HG03060 (cell line): ENCODE results near the gene RPS6KA3.

Experiments
- ATAC-seq: cut with Tn5 transposase; IDR thresholded peaks from one replicate; pipeline ENCODE4 v1.9.1; 2021; ENCODE audit warnings: low read depth, moderate number of reproducible peaks; ENCODE audit not compliant: unreplicated experiment

RPS6KA3 gene

GRCh38 chrX:20266810-20267606, at the start of gene RPS6KA3:
Gene RPS6KA3 (minus strand): TSS chrX:20266909. CDS start chrX:20266632, 277 bp downstream.
- peak; percentile 51 for ATAC-seq

- no peak for ATAC-seq
Observed at GRCh38 chrX:20315140-20315539, 48.4 kb upstream of the RPS6KA3 start.

GRCh38 chrX:20313899-20314298, 47.2 kb upstream of the RPS6KA3 start:
- no peak for ATAC-seq

GRCh38 chrX:20312018-20312417, 45.3 kb upstream of the RPS6KA3 start:
- ATAC-seq = no peak

DNA sequence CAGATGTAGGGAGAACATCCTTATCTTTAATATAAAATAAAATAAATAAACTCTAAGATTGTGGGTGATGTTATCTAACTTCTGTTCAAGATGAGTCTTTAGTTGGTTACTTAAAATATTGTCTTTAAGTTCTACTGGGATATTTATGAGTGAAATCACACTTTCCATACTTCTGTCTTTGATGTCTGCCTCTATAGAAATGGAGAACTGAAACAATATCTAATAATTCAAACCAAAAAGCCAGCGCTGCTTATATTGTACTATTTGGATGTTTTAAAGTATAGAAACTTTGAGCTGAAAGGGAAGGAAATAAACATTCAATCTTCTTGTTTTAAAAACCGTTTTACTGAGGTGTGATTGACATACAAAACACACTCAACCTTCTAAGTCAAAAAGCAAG, 44.8 kb upstream of the RPS6KA3 start:
- no peak for ATAC-seq

- ATAC-seq = no peak
Observed at GRCh38 chrX:20309806-20310205, 43.1 kb upstream of the RPS6KA3 start.

DNA sequence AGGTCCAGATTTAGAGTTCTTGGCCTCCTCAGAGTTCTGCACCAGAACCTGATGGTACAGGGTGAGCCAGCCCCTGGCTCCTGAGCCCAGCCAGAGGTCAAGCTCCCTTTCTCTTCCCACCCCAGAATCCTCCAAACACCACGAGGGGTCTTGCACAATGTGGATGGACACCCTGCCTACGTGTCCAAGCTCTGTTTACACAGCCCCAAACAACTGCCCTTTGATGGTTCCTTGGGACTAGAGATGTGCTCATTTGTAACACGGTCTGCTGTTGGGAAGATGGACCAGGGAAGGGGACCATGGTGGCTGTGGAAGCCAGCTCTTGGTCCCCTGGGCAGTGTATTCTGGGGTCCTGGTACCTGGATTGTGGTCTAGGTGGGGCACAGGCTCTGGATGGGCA, 40.0 kb upstream of the RPS6KA3 start:
- ATAC-seq = no peak

DNA sequence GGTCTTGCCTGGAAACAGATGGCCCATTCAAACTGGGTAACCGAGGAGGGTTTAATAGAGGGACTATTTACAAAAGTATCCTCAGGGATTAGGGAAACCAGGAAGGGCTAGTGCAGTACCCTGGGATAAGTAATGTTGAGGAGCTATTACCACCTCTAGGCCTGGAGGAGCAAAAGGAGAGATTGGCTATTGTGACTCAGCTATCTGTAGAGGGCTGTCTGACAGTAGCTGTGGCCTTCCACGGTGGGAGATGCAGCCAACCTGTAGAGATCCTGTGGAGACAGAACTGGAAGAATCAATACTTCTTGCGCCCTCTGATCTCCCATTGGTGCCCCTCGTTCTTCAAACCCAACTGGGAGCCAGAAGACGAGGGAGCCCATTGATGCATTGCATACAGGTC, 34.1 kb upstream of the RPS6KA3 start:
- no peak for ATAC-seq

GRCh38 chrX:20294957-20295356, 28.2 kb upstream of the RPS6KA3 start:
- ATAC-seq = no peak

- ATAC-seq = no peak
Observed at GRCh38 chrX:20294284-20294683, 27.6 kb upstream of the RPS6KA3 start.

- no peak for ATAC-seq
Observed at GRCh38 chrX:20285511-20285910, 18.8 kb upstream of the RPS6KA3 start.

GRCh38 chrX:20284992-20285391, 18.3 kb upstream of the RPS6KA3 start:
- ATAC-seq = no peak

DNA sequence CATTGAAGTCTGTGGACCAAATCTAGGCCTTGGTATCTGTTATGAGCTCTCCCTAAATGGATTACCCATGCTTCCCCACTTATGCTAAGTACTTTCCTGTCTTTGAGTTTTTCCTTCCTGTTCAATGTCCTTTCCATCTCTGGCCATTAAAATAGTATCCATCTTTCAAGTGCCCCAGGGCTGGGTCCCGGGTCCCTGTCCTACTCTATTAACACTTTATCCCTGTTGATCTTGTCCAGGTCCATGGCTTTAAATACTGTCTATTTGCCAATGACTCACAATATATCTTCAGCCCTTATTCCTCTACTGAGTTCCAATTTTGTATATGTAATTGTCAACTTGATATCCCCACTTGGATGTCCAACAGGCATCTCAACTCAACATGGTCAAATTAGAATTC, 17.7 kb upstream of the RPS6KA3 start:
- ATAC-seq = no peak

GRCh38 chrX:20280938-20281337, 14.2 kb upstream of the RPS6KA3 start:
- ATAC-seq = no peak

DNA sequence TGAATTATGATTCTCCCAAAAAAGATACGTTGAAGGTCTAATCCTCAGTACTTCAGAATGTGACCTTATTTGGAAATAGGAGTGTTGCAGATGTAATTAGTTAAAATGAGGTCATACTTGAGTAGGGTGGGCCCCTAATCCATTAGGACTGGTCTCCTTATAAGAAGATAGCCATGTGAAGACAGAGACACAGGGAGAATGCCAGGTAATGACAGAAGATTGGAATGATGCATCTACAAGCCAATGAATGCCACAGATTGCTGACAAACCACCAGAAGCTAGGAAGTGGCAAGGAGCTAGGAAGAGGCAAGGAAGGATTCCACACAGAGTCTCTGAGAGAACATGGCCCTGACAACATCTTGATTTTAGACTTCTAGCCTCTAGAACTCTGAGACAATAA, 7.4 kb upstream of the RPS6KA3 start:
- no peak for ATAC-seq

- ATAC-seq = no peak
Observed at GRCh38 chrX:20271730-20272129, 5.0 kb upstream of the RPS6KA3 start.

DNA sequence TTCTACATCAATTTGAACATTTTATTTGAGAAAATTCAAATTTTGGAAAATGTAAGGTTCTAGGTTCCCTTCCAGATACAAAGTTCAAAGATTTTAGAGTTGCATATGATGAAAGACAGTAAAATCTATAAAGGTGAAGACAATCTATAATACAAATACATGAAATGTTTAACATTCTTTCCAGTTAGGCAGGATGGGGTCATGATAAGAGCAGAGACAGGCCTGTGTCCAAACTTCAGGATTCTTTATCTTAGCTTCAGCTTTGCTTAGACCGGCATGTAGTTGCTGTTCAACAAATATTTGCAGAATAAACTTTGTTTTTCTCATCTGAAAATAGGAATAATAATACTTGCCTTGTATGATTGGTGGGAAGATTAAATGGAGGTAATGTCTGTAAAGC, 4.5 kb upstream of the RPS6KA3 start:
- no peak for ATAC-seq

GRCh38 chrX:20270562-20270890, 3.8 kb upstream of the RPS6KA3 start:
- ATAC-seq = no peak

DNA sequence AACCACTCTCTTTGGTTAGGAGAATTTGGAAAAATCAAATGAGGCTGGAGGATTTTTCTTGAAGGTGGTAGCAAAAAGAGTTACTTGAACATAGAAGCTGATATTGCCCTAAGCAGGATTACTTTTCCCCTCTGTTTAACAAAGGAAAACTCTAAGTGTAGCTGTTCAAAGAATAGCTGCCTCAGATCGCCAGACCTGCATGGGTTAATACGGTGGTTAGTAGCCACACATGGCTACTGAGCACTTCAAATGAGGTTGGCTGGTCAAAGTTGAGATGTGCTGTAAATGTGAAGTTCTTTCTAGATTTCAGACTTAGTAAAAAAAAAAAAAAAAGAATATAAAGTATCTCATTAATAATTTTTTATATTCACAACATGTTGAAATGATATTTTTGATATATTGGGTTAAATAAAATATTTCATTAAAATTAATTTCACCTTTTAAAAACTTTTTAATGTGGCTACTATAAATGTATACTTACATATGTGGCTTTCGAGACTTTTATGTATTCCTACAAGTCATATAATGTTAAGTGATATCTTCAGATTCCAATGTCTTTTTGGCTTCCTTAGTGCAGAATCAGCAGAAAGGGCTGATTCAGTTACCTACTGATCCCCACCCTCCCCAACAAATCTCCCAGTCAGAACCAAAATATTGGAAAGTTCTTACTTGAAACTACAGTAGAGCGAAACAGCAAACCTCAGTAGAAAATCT, 3.3 kb upstream of the RPS6KA3 start:
- ATAC-seq = no peak

GRCh38 chrX:20267931-20268701, 1.4 kb upstream of the RPS6KA3 start:
- no peak for ATAC-seq

GRCh38 chrX:20267607-20267930, 860 bp upstream of the RPS6KA3 start:
- no peak for ATAC-seq
